ENCODE results near the gene SOX4. TPM values are rescaled to one million over a fixed set of nuclear protein-coding genes. Genes with fewer than 3 reads are reported as not detected.

The SOX4 gene
- total RNA-seq, 4 donors from 2014 or later, result 10.9 to 16.7 (median 15.8) TPM

GRCh38 chr6:21605166-21605565, 11.6 kb downstream of the SOX4 start:
- no peaks in the 10 kb centered on the region for H3K27me3 ChIP-seq
- no peaks in the 10 kb centered on the region for H3K4me1 ChIP-seq
- no peak for DNase-seq (ENCODE audit: low spot score in 2 of 2)
- no peak overlapping the region for H3K27ac ChIP-seq
- no peak overlapping the region for H3K4me3 ChIP-seq
- no peaks in the 10 kb centered on the region for H3K36me3 ChIP-seq
- H3K9me3 ChIP-seq, result no peaks in the 10 kb centered on the region
- WGBS, result 91% methylated on average over 4 of the region's 4 CpGs
- no peak for TF ChIP-seq CTCF (IDR thresholded peaks at IDR 0.05)
- no peak for TF ChIP-seq EP300 (IDR thresholded peaks at IDR 0.05)
- no peak for TF ChIP-seq POLR2AphosphoS5 (IDR thresholded peaks at IDR 0.05)
- no peak for TF ChIP-seq POLR2A (IDR thresholded peaks at IDR 0.05)

DNA sequence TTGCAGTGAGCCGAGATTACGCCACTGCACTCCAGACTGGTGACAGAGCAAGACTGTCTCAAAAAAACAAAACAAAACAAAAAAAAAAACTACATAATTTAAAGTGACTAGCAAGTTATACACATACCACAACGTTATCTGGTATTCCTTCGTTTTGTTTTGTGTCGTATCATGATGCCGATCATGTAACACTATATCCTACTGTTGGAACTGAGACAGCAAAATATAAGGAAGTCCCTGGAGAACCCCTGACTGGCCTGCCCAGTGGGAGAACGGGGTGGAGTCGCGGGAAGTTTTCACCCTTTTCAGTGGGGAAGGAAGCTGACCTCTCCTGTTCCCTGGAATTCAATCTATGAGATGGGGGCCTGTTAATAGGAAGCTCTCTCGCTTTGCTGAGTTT, 15.1 kb downstream of the SOX4 start:
- no peaks in the 10 kb centered on the region for H3K36me3 ChIP-seq
- DNase-seq (ENCODE audit: low spot score in 2 of 2), result no peak
- no peaks in the 10 kb centered on the region for H3K4me1 ChIP-seq
- no peaks in the 10 kb centered on the region for H3K27me3 ChIP-seq
- TF ChIP-seq POLR2AphosphoS5 (IDR thresholded peaks at IDR 0.05), result no peak
- TF ChIP-seq EP300 (IDR thresholded peaks at IDR 0.05), result no peak
- no peak for TF ChIP-seq CTCF (IDR thresholded peaks at IDR 0.05)
- no peak for TF ChIP-seq POLR2A (IDR thresholded peaks at IDR 0.05)
- H3K4me3 ChIP-seq, result no peak overlapping the region
- H3K27ac ChIP-seq, result no peak overlapping the region
- no peaks in the 10 kb centered on the region for H3K9me3 ChIP-seq
- WGBS, result 88% methylated on average over 10 of the region's 10 CpGs

DNA sequence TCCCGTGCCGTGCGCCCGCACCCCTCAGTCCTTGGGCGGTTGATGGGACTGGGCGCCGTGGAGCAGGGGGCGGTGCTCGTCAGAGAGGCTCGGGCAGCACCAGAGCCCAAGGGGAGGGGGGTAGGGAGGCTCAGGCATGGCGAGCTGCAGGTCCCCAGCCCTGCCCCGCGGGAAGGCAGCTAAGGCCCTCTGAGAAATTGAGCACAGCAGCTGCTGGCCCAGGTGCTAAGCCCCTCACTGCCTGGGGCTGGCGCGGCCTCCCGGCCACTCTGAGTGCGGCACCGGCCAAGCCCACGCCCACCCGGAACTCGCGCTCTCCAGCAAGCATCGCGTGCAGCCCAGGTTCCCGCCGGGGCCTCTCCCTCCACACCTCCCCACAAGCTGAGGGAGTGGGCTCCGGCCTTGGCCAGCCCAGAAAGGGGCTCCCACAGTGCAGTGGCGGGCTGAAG, 16.4 kb downstream of the SOX4 start:
- H3K27ac ChIP-seq, result no peak overlapping the region

GRCh38 chr6:21610341-21610740, 16.8 kb downstream of the SOX4 start:
- Histone ChIP-seq H3K27me3 (no peaks in the 10 kb centered on the region), H3K36me3 (no peaks in the 10 kb centered on the region), H3K4me3 (no peak overlapping the region), H3K27ac (no peak overlapping the region), H3K4me1 (no peaks in the 10 kb centered on the region), H3K9me3 (no peaks in the 10 kb centered on the region)
- no peak for DNase-seq (ENCODE audit: low spot score in 2 of 2)
- TF ChIP-seq POLR2AphosphoS5 (IDR thresholded peaks at IDR 0.05) (no peak), POLR2A (IDR thresholded peaks at IDR 0.05) (no peak), EP300 (IDR thresholded peaks at IDR 0.05) (no peak), CTCF (IDR thresholded peaks at IDR 0.05) (no peak)
- 98% methylated on average over 5 of the region's 5 CpGs for WGBS

More for the DNA sequence above, 16.4 kb downstream of the SOX4 start:
- Histone ChIP-seq H3K9me3 (no peaks in the 10 kb centered on the region), H3K27me3 (no peaks in the 10 kb centered on the region), H3K4me3 (no peak overlapping the region), H3K4me1 (no peaks in the 10 kb centered on the region), H3K36me3 (no peaks in the 10 kb centered on the region)
- no peak for TF ChIP-seq CTCF (IDR thresholded peaks at IDR 0.05)
- no peak for TF ChIP-seq POLR2AphosphoS5 (IDR thresholded peaks at IDR 0.05)
- TF ChIP-seq POLR2A (IDR thresholded peaks at IDR 0.05), result no peak
- no peak for TF ChIP-seq EP300 (IDR thresholded peaks at IDR 0.05)
- 100% methylated on average over 5 of the region's 28 CpGs for WGBS
- no peak for DNase-seq (ENCODE audit: low spot score in 2 of 2)

GRCh38 chr6:21611485-21611884, 17.9 kb downstream of the SOX4 start:
- 84% methylated on average over 3 of the region's 3 CpGs for WGBS
- Histone ChIP-seq H3K36me3 (no peaks in the 10 kb centered on the region), H3K4me1 (peaks cover 3% of the 10 kb centered on the region), H3K27ac (no peak overlapping the region), H3K9me3 (no peaks in the 10 kb centered on the region), H3K4me3 (no peak overlapping the region), H3K27me3 (no peaks in the 10 kb centered on the region)
- DNase-seq (ENCODE audit: low spot score in 2 of 2), result no peak
- no peak for TF ChIP-seq EP300 (IDR thresholded peaks at IDR 0.05)
